IMR-90 (cell line): ENCODE measurements around the gene AUTS2. TPM values are rescaled to one million over a fixed set of nuclear protein-coding genes. Genes with fewer than 3 reads are reported as not detected.

ENCODE experiments used
- ATAC-seq: fragments of 200-7000 bp; cut with Tn5 transposase; 2 replicates; pipeline ENCODE4 v1.9.1; 2020; ENCODE audit warnings: low read depth, mild to moderate bottlenecking, moderate library complexity
- BruUV-seq: library from RNA; stranded (reverse); fragments of 400-500 nt; replicated peaks from 2 replicates; lab custom pipeline; 2021; lab: Mats Ljungman, UMichigan
- CTCF ChIA-PET: fragments of 300-600 bp; formaldehyde crosslinking; extraction: SDS; loops from one replicate; lab custom pipeline; 2021; ENCODE audit warnings: antibody characterized with exemption; lab: Yijun Ruan, JAX
- POLR2A ChIA-PET: fragments of 300-600 bp; sonication (Branson Sonifier 250); formaldehyde crosslinking; loops from one replicate; lab custom pipeline; 2022; ENCODE audit warnings: antibody characterized with exemption; ENCODE audit not compliant: unreplicated experiment; lab: Charles Lee
- DNase-seq: peaks from one replicate; pipeline ENCODE4 v3.0.0; 2013
- H2AFZ ChIP-seq: replicated peaks from 2 replicates; pipeline ENCODE3; 2013; ENCODE audit warnings: low read length, mild to moderate bottlenecking; ENCODE audit not compliant: poor library complexity
- H2AK5ac ChIP-seq: 2 replicates; pipeline ENCODE4 v1.6.1; 2013; ENCODE audit warnings: low read depth, low read length, inconsistent platforms
- H2AK9ac ChIP-seq: replicated peaks from 2 replicates; pipeline ENCODE3; 2013; ENCODE audit warnings: mild to moderate bottlenecking, low read depth, low read length, moderate library complexity; ENCODE audit not compliant: poor library complexity
- H2BK120ac ChIP-seq: 2 replicates; pipeline ENCODE4 v1.6.1; 2013; ENCODE audit warnings: low read depth, low read length, inconsistent platforms
- H2BK15ac ChIP-seq: 3 replicates; pipeline ENCODE4 v1.6.1; 2013; ENCODE audit warnings: low read depth, low read length, inconsistent platforms
- H2BK20ac ChIP-seq: 2 replicates; pipeline ENCODE4 v1.6.1; 2013; ENCODE audit warnings: low read depth, mild to moderate bottlenecking, inconsistent platforms, low read length, moderate library complexity
- H2BK5ac ChIP-seq: 2 replicates; pipeline ENCODE4 v1.6.1; 2013; ENCODE audit warnings: mild to moderate bottlenecking, low read depth, low read length, inconsistent platforms; ENCODE audit not compliant: poor library complexity, severe bottlenecking
- H3K14ac ChIP-seq: replicated peaks from 2 replicates; pipeline ENCODE4 v1.6.1; 2013; ENCODE audit warnings: low read depth, low read length, inconsistent platforms
- H3K18ac ChIP-seq: 2 replicates; pipeline ENCODE4 v1.6.1; 2013; ENCODE audit warnings: low read depth, low read length, control low read depth
- H3K23ac ChIP-seq: 2 replicates; pipeline ENCODE4 v1.6.1; 2013; ENCODE audit warnings: low read depth, low read length, inconsistent platforms
- H3K27ac ChIP-seq: 2 replicates; pipeline ENCODE4 v1.5.1; 2013; ENCODE audit warnings: mild to moderate bottlenecking, control low read depth, low read length; ENCODE audit not compliant: insufficient read depth
- H3K27me3 ChIP-seq: 2 replicates; pipeline ENCODE4 v1.6.1; 2013; ENCODE audit warnings: low read length; ENCODE audit not compliant: control insufficient read depth, insufficient read depth
- H3K36me3 ChIP-seq: 2 replicates; pipeline ENCODE4 v1.6.1; 2013; ENCODE audit warnings: low read length, mixed read lengths; ENCODE audit not compliant: control insufficient read depth, insufficient read depth
- H3K4ac ChIP-seq: 2 replicates; pipeline ENCODE4 v1.6.1; 2013; ENCODE audit warnings: low read depth, low read length, inconsistent platforms
- H3K4me1 ChIP-seq: 2 replicates; pipeline ENCODE4 v1.6.1; 2013; ENCODE audit warnings: low read length, mixed read lengths; ENCODE audit not compliant: control insufficient read depth, insufficient read depth
- H3K4me2 ChIP-seq: 2 replicates; pipeline ENCODE4 v1.6.1; 2013; ENCODE audit warnings: low read depth, mild to moderate bottlenecking, control low read depth, low read length, moderate library complexity
- H3K4me3 ChIP-seq: 2 replicates; pipeline ENCODE4 v1.5.1; 2013; ENCODE audit warnings: low read depth, mild to moderate bottlenecking, control low read depth, low read length, moderate library complexity; ENCODE audit not compliant: insufficient read depth
- H3K56ac ChIP-seq: 2 replicates; pipeline ENCODE4 v1.6.1; 2013; ENCODE audit warnings: low read length, inconsistent platforms; ENCODE audit not compliant: insufficient read depth; ENCODE audit errors: extremely low read depth
- H3K79me1 ChIP-seq, 2 experiments: 2 replicates each; pipeline ENCODE4 v1.6.1; 2013; ENCODE audit warnings: low read length in 2 of 2, inconsistent platforms in 1 of 2, low read depth in 1 of 2
- H3K9ac ChIP-seq: 2 replicates; pipeline ENCODE4 v1.6.1; 2013; ENCODE audit warnings: low read depth, low read length, control low read depth
- H3K9me1 ChIP-seq: 2 replicates; pipeline ENCODE4 v1.6.1; 2013; ENCODE audit warnings: low read length, inconsistent platforms; ENCODE audit not compliant: insufficient read depth
- H3K9me3 ChIP-seq: 2 replicates; pipeline ENCODE4 v1.6.1; 2013; ENCODE audit warnings: low read length; ENCODE audit not compliant: control insufficient read depth, insufficient read depth
- H4K20me1 ChIP-seq: 2 replicates; pipeline ENCODE4 v1.6.1; 2013; ENCODE audit warnings: low read length, inconsistent platforms; ENCODE audit not compliant: insufficient read depth
- H4K5ac ChIP-seq: 2 replicates; pipeline ENCODE4 v1.6.1; 2013; ENCODE audit warnings: mild to moderate bottlenecking, low read depth, low read length, control low read depth
- H4K8ac ChIP-seq, 2 experiments: 2 replicates each; pipeline ENCODE4 v1.6.1; 2013; ENCODE audit warnings: low read depth in 2 of 2, low read length in 2 of 2, control low read depth in 1 of 2, inconsistent platforms in 1 of 2
- H4K91ac ChIP-seq: 2 replicates; pipeline ENCODE4 v1.6.1; 2013; ENCODE audit warnings: low read depth, low read length, inconsistent platforms; ENCODE audit not compliant: insufficient read depth
- BHLHE40 ChIP-seq: fragments of 150-350 bp; IDR thresholded peaks from 2 replicates; pipeline ENCODE4 v1.6.1; 2016; ENCODE audit warnings: mild to moderate bottlenecking, low read depth, low read length
- CEBPB ChIP-seq: IDR thresholded peaks from 2 replicates; pipeline ENCODE4 v1.6.1; 2012; ENCODE audit warnings: low read depth, low read length, improper control_type of control experiment
- CHD1 ChIP-seq: IDR thresholded peaks from 2 replicates; pipeline ENCODE4 v1.6.1; 2012; ENCODE audit warnings: low read depth, low read length, improper control_type of control experiment
- CTCF ChIP-seq: conservative IDR thresholded peaks from 2 replicates; pipeline ENCODE4 v1.5.1; 2012; ENCODE audit warnings: mild to moderate bottlenecking, low read depth, low read length, improper control_type of control experiment
- FOS ChIP-seq: fragments of 150-350 bp; IDR thresholded peaks from 2 replicates; pipeline ENCODE4 v1.6.1; 2016; ENCODE audit warnings: low read depth, low read length
- MAFK ChIP-seq: IDR thresholded peaks from 2 replicates; pipeline ENCODE4 v1.6.1; 2012; ENCODE audit warnings: low read depth, low read length, improper control_type of control experiment
- MAZ ChIP-seq: IDR thresholded peaks from 2 replicates; pipeline ENCODE4 v1.6.1; 2012; ENCODE audit warnings: low read depth, mild to moderate bottlenecking, low read length, improper control_type of control experiment, moderate library complexity, borderline replicate concordance
- MXI1 ChIP-seq: IDR thresholded peaks from 2 replicates; pipeline ENCODE4 v1.6.1; 2012; ENCODE audit warnings: low read depth, mild to moderate bottlenecking, low read length, moderate library complexity, borderline replicate concordance
- NFE2L2 ChIP-seq: fragments of 150-350 bp; IDR thresholded peaks from 2 replicates; pipeline ENCODE4 v1.6.1; 2016; ENCODE audit warnings: low read depth, mild to moderate bottlenecking, low read length
- POLR2A ChIP-seq: IDR thresholded peaks from 2 replicates; pipeline ENCODE4 v1.6.1; 2012; ENCODE audit warnings: mild to moderate bottlenecking, low read depth, low read length
- RCOR1 ChIP-seq: IDR thresholded peaks from 2 replicates; pipeline ENCODE4 v1.6.1; 2012; ENCODE audit warnings: mild to moderate bottlenecking, low read length, improper control_type of control experiment; ENCODE audit not compliant: insufficient replicate concordance
- RFX5 ChIP-seq: IDR thresholded peaks from 2 replicates; pipeline ENCODE4 v1.8.0; 2012; ENCODE audit warnings: low read depth, mild to moderate bottlenecking, low read length, moderate library complexity
- SMC3 ChIP-seq: fragments of 150-350 bp; IDR thresholded peaks from 2 replicates; pipeline ENCODE4 v1.6.1; 2016; ENCODE audit warnings: low read depth, mild to moderate bottlenecking, antibody characterized with exemption, low read length, moderate library complexity
- USF2 ChIP-seq: fragments of 150-350 bp; IDR thresholded peaks from 2 replicates; pipeline ENCODE4 v1.6.1; 2017; ENCODE audit warnings: mild to moderate bottlenecking, antibody characterized with exemption, low read length, low read depth
- WGBS, 2 experiments: methylation state at CpG; one replicate each; pipeline versions ENCODE4 v1.1.5 to v1.1.7; 2013; ENCODE audit warnings: missing lambda C conversion rate in 2 of 2; ENCODE audit not compliant: insufficient read length in 1 of 2; ENCODE audit errors: extremely low coverage in 2 of 2; 5-methylcytosine and 5-hydroxymethylcytosine counted together
- dilution Hi-C: fragments of 300-500 bp; cut with HindIII; formaldehyde crosslinking; loops from one replicate; pipeline ENCODE4 v1.14.3; 2018; ENCODE audit warnings: low sequenced_read_pairs; ENCODE audit not compliant: unreplicated experiment
- in situ Hi-C: fragments of 300-500 bp; cut with MboI; formaldehyde crosslinking; loops from 3 replicates; pipeline ENCODE4 v1.14.3; 2019; ENCODE audit warnings: low sequenced_read_pairs, inconsistent platforms, mixed read lengths
- intact Hi-C: fragments of 100-400 bp; cut with micrococcal nuclease; formaldehyde crosslinking; loops from 2 replicates; pipeline ENCODE4 v1.10.0; 2022
- polyA plus RNA-seq, 3 experiments: library from polyadenylated mRNA; depleted of rRNA; stranded (reverse); fragments of >200 nt; gene quantifications; 2 replicates each; pipeline ENCODE4 v1.2.3, GENCODE V29; 2012; ENCODE audit warnings: low replicate concordance in 1 of 3
- total RNA-seq: library from RNA; depleted of rRNA; stranded (reverse); fragments of >200 nt; gene quantifications from 2 replicates; pipeline ENCODE4 v1.2.3, GENCODE V29; 2012
- TF ChIP-seq, protein P1 (sequence below): fragments of 150-350 bp; IDR thresholded peaks from 2 replicates; pipeline ENCODE4 v1.6.1; 2016; ENCODE audit warnings: low read depth, mild to moderate bottlenecking, low read length, moderate library complexity, borderline replicate concordance

Gene AUTS2
- total and polyA plus RNA-seq, 2 of the 4 experiments (the other 2 are of a cell fraction), result 0.90 to 3.0 TPM

- Histone ChIP-seq H3K56ac (no peak overlapping the region), H3K23ac (no peak overlapping the region), H3K36me3 (no peaks in the 10 kb centered on the region), H2BK120ac (no peak overlapping the region), H3K4me2 (no peak overlapping the region), H3K27ac (no peak overlapping the region), H4K8ac (no peak overlapping the region), H3K18ac (no peak overlapping the region), H3K79me1 (no peaks in the 10 kb centered on the region), H2AK9ac (no peak overlapping the region), H2BK15ac (no peak overlapping the region), H4K5ac (no peak overlapping the region), H3K4me1 (no peaks in the 10 kb centered on the region), H2BK20ac (no peak overlapping the region), H3K9ac (no peak overlapping the region), H4K91ac (no peak overlapping the region), H3K9me1 (no peaks in the 10 kb centered on the region), H3K4me3 (no peak overlapping the region), H3K4ac (no peak overlapping the region), H2BK5ac (no peak overlapping the region), H3K27me3 (no peaks in the 10 kb centered on the region), H3K9me3 (no peaks in the 10 kb centered on the region), H2AFZ (no peak overlapping the region), H3K14ac (no peak overlapping the region), H4K20me1 (no peaks in the 10 kb centered on the region), H2AK5ac (no peak overlapping the region)
- ChIA-PET POLR2A (no interaction called here), CTCF (no interaction called here)
- dilution Hi-C loops (no loop called here), intact Hi-C loops (no loop called here), in situ Hi-C loops (no loop called here)
- TF ChIP-seq, protein P1, sequence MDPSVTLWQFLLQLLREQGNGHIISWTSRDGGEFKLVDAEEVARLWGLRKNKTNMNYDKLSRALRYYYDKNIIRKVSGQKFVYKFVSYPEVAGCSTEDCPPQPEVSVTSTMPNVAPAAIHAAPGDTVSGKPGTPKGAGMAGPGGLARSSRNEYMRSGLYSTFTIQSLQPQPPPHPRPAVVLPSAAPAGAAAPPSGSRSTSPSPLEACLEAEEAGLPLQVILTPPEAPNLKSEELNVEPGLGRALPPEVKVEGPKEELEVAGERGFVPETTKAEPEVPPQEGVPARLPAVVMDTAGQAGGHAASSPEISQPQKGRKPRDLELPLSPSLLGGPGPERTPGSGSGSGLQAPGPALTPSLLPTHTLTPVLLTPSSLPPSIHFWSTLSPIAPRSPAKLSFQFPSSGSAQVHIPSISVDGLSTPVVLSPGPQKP, result no peak
- TF ChIP-seq NFE2L2 (no peak), FOS (no peak), SMC3 (no peak), BHLHE40 (no peak), MAZ (no peak), MAFK (no peak), CEBPB (no peak), POLR2A (no peak), USF2 (no peak), RCOR1 (no peak), CHD1 (no peak), CTCF (no peak), MXI1 (no peak), RFX5 (no peak)
- no CpG with 5 or more reads among the region's 2 CpGs for WGBS, 2 experiments
- ATAC-seq (no peak), DNase-seq (no peak)
- no TSS peak for BruUV-seq
Observed at GRCh38 chr7:69615685-69616084, 17.4 kb downstream of the AUTS2 start.
